Testis (tissue), 2 donors: ENCODE data around the gene IL36B.

Experiments used
- CTCF ChIP-seq, 3 experiments: fragments of 450-650 bp in 2 of 3; fragments of 200-600 bp in 1 of 3; sonication (generic) in 1 of 3; IDR thresholded peaks; one replicate each; pipeline ENCODE4 v1.5.1; 2016 to 2019; ENCODE audit warnings: antibody characterized with exemption in 3 of 3, mild to moderate bottlenecking in 2 of 3, moderate library complexity in 1 of 3
- POLR2A ChIP-seq: fragments of 450-650 bp; IDR thresholded peaks from one replicate; pipeline ENCODE4 v1.6.1; 2017; ENCODE audit warnings: antibody characterized with exemption, mild to moderate bottlenecking, moderate library complexity

- TF ChIP-seq CTCF (IDR thresholded peaks at IDR 0.05) (no peak), POLR2A (no peak)
These were observed 35.7 kb upstream of the IL36B start for GRCh38 chr2:113088213-113088992.
